ENCODE results near the gene SLC26A9.

SLC26A9 gene

GRCh38 chr1:205922314-205922713, 20.9 kb downstream of the SLC26A9 start:
- Histone ChIP-seq H3K27me3 (ENCODE audit: control insufficient read depth, insufficient read depth, low read length) (no peaks in the 10 kb centered on the region), H3K9me3 (replicated peaks; ENCODE audit: low read length) (no peaks in the 10 kb centered on the region), H3K4me1 (ENCODE audit: control insufficient read depth, insufficient read depth, low read length) (peaks cover 27% of the 10 kb centered on the region), H3K9ac (ENCODE audit: low read depth, low read length) (no peak overlapping the region), H3K36me3 (ENCODE audit: insufficient read depth, low read length) (no peaks in the 10 kb centered on the region), H3K4me3 (ENCODE audit: low read length) (no peak overlapping the region), H3K4me2 (ENCODE audit: low read length) (no peak overlapping the region)

- Histone ChIP-seq H3K27me3 (ENCODE audit: control insufficient read depth, insufficient read depth, low read length) (no peaks in the 10 kb centered on the region), H3K4me1 (ENCODE audit: control insufficient read depth, insufficient read depth, low read length) (peaks cover 26% of the 10 kb centered on the region), H3K4me3 (ENCODE audit: low read length) (no peak overlapping the region), H3K9me3 (replicated peaks; ENCODE audit: low read length) (no peaks in the 10 kb centered on the region), H3K36me3 (ENCODE audit: insufficient read depth, low read length) (no peaks in the 10 kb centered on the region), H3K9ac (ENCODE audit: low read depth, low read length) (no peak overlapping the region), H3K4me2 (ENCODE audit: low read length) (no peak overlapping the region)
These were observed 21.7 kb downstream of the SLC26A9 start for GRCh38 chr1:205921570-205921909.

GRCh38 chr1:205920861-205921569, 22.2 kb downstream of the SLC26A9 start:
- peaks cover 20% of the 10 kb centered on the region for H3K4me1 ChIP-seq (ENCODE audit: control insufficient read depth, insufficient read depth, low read length)
- no peak overlapping the region for H3K4me3 ChIP-seq (ENCODE audit: low read length)
- no peaks in the 10 kb centered on the region for H3K9me3 ChIP-seq (replicated peaks; ENCODE audit: low read length)
- H3K36me3 ChIP-seq (ENCODE audit: insufficient read depth, low read length), result no peaks in the 10 kb centered on the region
- no peak overlapping the region for H3K9ac ChIP-seq (ENCODE audit: low read depth, low read length)
- no peaks in the 10 kb centered on the region for H3K27me3 ChIP-seq (ENCODE audit: control insufficient read depth, insufficient read depth, low read length)
- H3K4me2 ChIP-seq (ENCODE audit: low read length), result no peak overlapping the region

DNA sequence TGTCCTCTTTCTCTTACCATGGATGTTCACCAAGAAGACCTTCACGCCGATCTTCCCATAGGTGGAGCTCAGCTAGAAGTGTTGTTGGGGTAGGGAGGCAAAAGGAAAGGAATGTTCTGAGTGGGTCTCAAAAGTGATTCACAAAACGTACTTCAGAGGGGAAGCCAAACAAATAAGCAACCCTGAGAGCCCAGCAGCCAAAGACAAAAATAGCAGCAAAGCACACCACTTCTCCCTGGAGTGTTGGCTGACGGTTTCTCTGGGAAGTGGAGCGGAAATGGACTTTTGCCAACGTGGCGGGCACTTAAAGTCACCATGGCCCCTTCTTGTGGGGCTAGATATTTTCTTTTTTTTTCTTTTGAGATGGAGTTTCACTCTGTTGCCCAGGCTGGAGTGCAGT, 23.1 kb downstream of the SLC26A9 start:
- H3K9me3 ChIP-seq (replicated peaks; ENCODE audit: low read length), result no peaks in the 10 kb centered on the region
- no peaks in the 10 kb centered on the region for H3K36me3 ChIP-seq (ENCODE audit: insufficient read depth, low read length)
- peaks cover 12% of the 10 kb centered on the region for H3K4me1 ChIP-seq (ENCODE audit: control insufficient read depth, insufficient read depth, low read length)
- H3K4me3 ChIP-seq (ENCODE audit: low read length), result no peak overlapping the region
- H3K4me2 ChIP-seq (ENCODE audit: low read length), result no peak overlapping the region
- peaks cover 6% of the 10 kb centered on the region for H3K27me3 ChIP-seq (ENCODE audit: control insufficient read depth, insufficient read depth, low read length)
- H3K9ac ChIP-seq (ENCODE audit: low read depth, low read length), result no peak overlapping the region

- H3K4me1 ChIP-seq (ENCODE audit: control insufficient read depth, insufficient read depth, low read length), result peaks cover 11% of the 10 kb centered on the region
- H3K27me3 ChIP-seq (ENCODE audit: control insufficient read depth, insufficient read depth, low read length), result peaks cover 14% of the 10 kb centered on the region
- no peaks in the 10 kb centered on the region for H3K36me3 ChIP-seq (ENCODE audit: insufficient read depth, low read length)
- H3K9me3 ChIP-seq (replicated peaks; ENCODE audit: low read length), result no peaks in the 10 kb centered on the region
- H3K4me3 ChIP-seq (ENCODE audit: low read length), result no peak overlapping the region
- H3K9ac ChIP-seq (ENCODE audit: low read depth, low read length), result no peak overlapping the region
- no peak overlapping the region for H3K4me2 ChIP-seq (ENCODE audit: low read length)
These were observed 24.1 kb downstream of the SLC26A9 start for GRCh38 chr1:205918955-205919746.

- no peak overlapping the region for H3K9ac ChIP-seq (ENCODE audit: low read depth, low read length)
- no peak overlapping the region for H3K4me2 ChIP-seq (ENCODE audit: low read length)
- no peak overlapping the region for H3K4me3 ChIP-seq (ENCODE audit: low read length)
- peaks cover 11% of the 10 kb centered on the region for H3K4me1 ChIP-seq (ENCODE audit: control insufficient read depth, insufficient read depth, low read length)
- no peaks in the 10 kb centered on the region for H3K9me3 ChIP-seq (replicated peaks; ENCODE audit: low read length)
- H3K36me3 ChIP-seq (ENCODE audit: insufficient read depth, low read length), result no peaks in the 10 kb centered on the region
- peaks cover 27% of the 10 kb centered on the region for H3K27me3 ChIP-seq (ENCODE audit: control insufficient read depth, insufficient read depth, low read length)
These were observed 25.6 kb downstream of the SLC26A9 start for GRCh38 chr1:205917466-205918238.

DNA sequence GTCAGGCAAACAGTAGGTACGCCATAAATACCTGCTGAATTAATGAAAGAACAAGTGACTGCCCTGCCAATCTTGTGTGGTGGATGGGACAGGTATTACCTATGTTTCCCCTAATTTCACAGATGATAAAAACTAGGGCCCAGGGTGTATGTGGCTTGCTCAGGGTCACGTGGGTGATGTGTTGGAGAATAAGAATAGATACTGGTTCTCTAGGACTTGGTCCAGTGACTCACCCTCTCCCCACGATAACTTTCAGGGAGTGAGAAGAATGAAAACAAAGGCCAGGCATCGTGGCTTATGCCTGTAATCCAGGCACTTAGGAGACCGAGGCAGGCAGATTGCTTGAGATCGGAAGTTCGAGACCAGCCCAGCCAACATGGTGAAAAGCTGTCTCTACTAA, 26.7 kb downstream of the SLC26A9 start:
- Histone ChIP-seq H3K4me1 (ENCODE audit: control insufficient read depth, insufficient read depth, low read length) (peaks cover 11% of the 10 kb centered on the region), H3K4me3 (ENCODE audit: low read length) (no peak overlapping the region), H3K4me2 (ENCODE audit: low read length) (no peak overlapping the region), H3K36me3 (ENCODE audit: insufficient read depth, low read length) (no peaks in the 10 kb centered on the region), H3K27me3 (ENCODE audit: control insufficient read depth, insufficient read depth, low read length) (peaks cover 37% of the 10 kb centered on the region), H3K9me3 (replicated peaks; ENCODE audit: low read length) (no peaks in the 10 kb centered on the region), H3K9ac (ENCODE audit: low read depth, low read length) (no peak overlapping the region)

DNA sequence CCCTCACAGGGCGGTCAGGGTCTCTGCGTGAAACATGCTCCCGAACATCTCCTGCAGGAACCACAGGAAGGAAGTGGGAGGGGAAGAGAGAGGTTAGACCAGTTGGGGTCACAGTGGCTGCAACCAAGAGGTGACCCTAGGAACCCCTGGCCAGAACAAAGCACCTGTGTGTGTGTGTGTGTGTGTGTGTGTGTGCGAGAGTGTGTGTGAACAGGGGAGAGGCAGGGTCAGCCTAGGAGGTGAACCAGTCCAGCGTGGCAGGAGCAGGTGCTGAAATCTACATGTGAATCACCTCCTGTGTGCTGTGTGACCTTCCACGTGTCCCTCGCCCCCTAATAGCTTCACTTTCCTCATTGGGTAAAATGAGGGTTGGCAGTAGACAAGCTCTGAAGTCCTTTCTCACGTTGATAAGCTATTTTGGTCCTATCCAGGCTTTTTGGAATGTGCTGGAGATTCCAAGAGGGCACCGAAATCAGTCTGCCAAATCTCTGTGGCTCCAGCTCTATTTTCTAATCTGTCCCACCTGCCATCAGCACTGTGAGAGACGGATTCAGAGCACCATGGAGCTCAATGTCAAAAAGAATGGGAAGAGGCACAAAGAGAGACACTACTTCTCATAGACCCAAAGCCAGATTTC, 27.8 kb downstream of the SLC26A9 start:
- Histone ChIP-seq H3K9me3 (replicated peaks; ENCODE audit: low read length) (no peaks in the 10 kb centered on the region), H3K4me1 (ENCODE audit: control insufficient read depth, insufficient read depth, low read length) (peaks cover 8% of the 10 kb centered on the region), H3K9ac (ENCODE audit: low read depth, low read length) (no peak overlapping the region), H3K36me3 (ENCODE audit: insufficient read depth, low read length) (no peaks in the 10 kb centered on the region), H3K4me3 (ENCODE audit: low read length) (no peak overlapping the region), H3K27me3 (ENCODE audit: control insufficient read depth, insufficient read depth, low read length) (peaks cover 37% of the 10 kb centered on the region), H3K4me2 (ENCODE audit: low read length) (no peak overlapping the region)

GRCh38 chr1:205914730-205915129, 28.5 kb downstream of the SLC26A9 start:
- no peak overlapping the region for H3K4me3 ChIP-seq (ENCODE audit: low read length)
- H3K4me1 ChIP-seq (ENCODE audit: control insufficient read depth, insufficient read depth, low read length), result peaks cover under 1% of the 10 kb centered on the region
- no peak overlapping the region for H3K4me2 ChIP-seq (ENCODE audit: low read length)
- no peaks in the 10 kb centered on the region for H3K36me3 ChIP-seq (ENCODE audit: insufficient read depth, low read length)
- peaks cover 37% of the 10 kb centered on the region for H3K27me3 ChIP-seq (ENCODE audit: control insufficient read depth, insufficient read depth, low read length)
- no peaks in the 10 kb centered on the region for H3K9me3 ChIP-seq (replicated peaks; ENCODE audit: low read length)
- no peak overlapping the region for H3K9ac ChIP-seq (ENCODE audit: low read depth, low read length)

- Histone ChIP-seq H3K4me1 (ENCODE audit: control insufficient read depth, insufficient read depth, low read length) (no peaks in the 10 kb centered on the region), H3K9me3 (replicated peaks; ENCODE audit: low read length) (no peaks in the 10 kb centered on the region), H3K4me3 (ENCODE audit: low read length) (no peak overlapping the region), H3K36me3 (ENCODE audit: insufficient read depth, low read length) (no peaks in the 10 kb centered on the region), H3K4me2 (ENCODE audit: low read length) (no peak overlapping the region), H3K9ac (ENCODE audit: low read depth, low read length) (no peak overlapping the region), H3K27me3 (ENCODE audit: control insufficient read depth, insufficient read depth, low read length) (peaks cover 37% of the 10 kb centered on the region)
These were observed 29.1 kb downstream of the SLC26A9 start for GRCh38 chr1:205914155-205914507.

- Histone ChIP-seq H3K36me3 (ENCODE audit: insufficient read depth, low read length) (no peaks in the 10 kb centered on the region), H3K4me2 (ENCODE audit: low read length) (no peak overlapping the region), H3K27me3 (ENCODE audit: control insufficient read depth, insufficient read depth, low read length) (peaks cover 37% of the 10 kb centered on the region), H3K9ac (ENCODE audit: low read depth, low read length) (no peak overlapping the region), H3K4me3 (ENCODE audit: low read length) (no peak overlapping the region), H3K9me3 (replicated peaks; ENCODE audit: low read length) (no peaks in the 10 kb centered on the region), H3K4me1 (ENCODE audit: control insufficient read depth, insufficient read depth, low read length) (no peaks in the 10 kb centered on the region)
These were observed 29.7 kb downstream of the SLC26A9 start for GRCh38 chr1:205913451-205914154.
